GM19328 (cell line): ENCODE data around the gene NCOA1.

ENCODE experiments used
- ATAC-seq: cut with Tn5 transposase; IDR thresholded peaks from one replicate; pipeline ENCODE4 v1.9.1; 2021; ENCODE audit warnings: mild to moderate bottlenecking, moderate library complexity; ENCODE audit not compliant: unreplicated experiment

The NCOA1 gene

GRCh38 chr2:24501813-24502212 is 10.8 kb downstream of the NCOA1 start:
- no peak for ATAC-seq

GRCh38 chr2:24505534-24506275 is 14.7 kb downstream of the NCOA1 start:
- ATAC-seq: no peak

- no peak for ATAC-seq
Measured at GRCh38 chr2:24507549-24507948, 16.5 kb downstream of the NCOA1 start.

- no peak for ATAC-seq
Measured at GRCh38 chr2:24508878-24509277, 17.8 kb downstream of the NCOA1 start.

GRCh38 chr2:24509425-24509824 is 18.4 kb downstream of the NCOA1 start:
- peak; percentile 76 for ATAC-seq

- ATAC-seq: no peak
Measured at GRCh38 chr2:24509840-24510239, 18.8 kb downstream of the NCOA1 start.

GRCh38 chr2:24510771-24511170 is 19.7 kb downstream of the NCOA1 start:
- no peak for ATAC-seq

- no peak for ATAC-seq
Measured at GRCh38 chr2:24511198-24511597, 20.1 kb downstream of the NCOA1 start.

GRCh38 chr2:24511894-24512293 is 20.8 kb downstream of the NCOA1 start:
- ATAC-seq: no peak

- no peak for ATAC-seq
Measured at GRCh38 chr2:24512404-24512803, 21.4 kb downstream of the NCOA1 start.

- ATAC-seq: no peak
Measured at GRCh38 chr2:24512831-24513230, 21.8 kb downstream of the NCOA1 start.

- no peak for ATAC-seq
Measured at GRCh38 chr2:24513281-24514071, 22.4 kb downstream of the NCOA1 start.

- ATAC-seq: no peak
Measured at GRCh38 chr2:24514820-24515219, 23.8 kb downstream of the NCOA1 start.

GRCh38 chr2:24515335-24515734 is 24.3 kb downstream of the NCOA1 start:
- ATAC-seq: no peak

- ATAC-seq: no peak
Measured at GRCh38 chr2:24515831-24516230, 24.8 kb downstream of the NCOA1 start.

- ATAC-seq: no peak
Measured at GRCh38 chr2:24517247-24517646, 26.2 kb downstream of the NCOA1 start.

GRCh38 chr2:24520175-24520574 is 29.1 kb downstream of the NCOA1 start:
- no peak for ATAC-seq

- no peak for ATAC-seq
Measured at GRCh38 chr2:24521162-24521857, 30.3 kb downstream of the NCOA1 start.

- no peak for ATAC-seq
Measured at GRCh38 chr2:24521975-24522639, 31.1 kb downstream of the NCOA1 start.

GRCh38 chr2:24527536-24527935 is 36.5 kb downstream of the NCOA1 start:
- ATAC-seq: no peak

- ATAC-seq: no peak
Measured at GRCh38 chr2:24530796-24531195, 39.7 kb downstream of the NCOA1 start.
